Stimulated activated CD8-positive, alpha-beta memory T cell treated with anti-CD3 and anti-CD28 coated beads, Interleukin-4, amount 100 ng/mL, for 1 hour (primary cell): ENCODE results near the gene PRCD.

Experiments used
- DNase-seq, 2 donors: peaks; one replicate each; pipeline ENCODE4 v3.0.0-alpha.2; 2020; ENCODE audit warnings: low read depth in 2 of 2, low spot score in 1 of 2

PRCD gene

GRCh38 chr17:76539631-76540271, at the start of gene PRCD:
Gene PRCD (plus strand): TSS chr17:76540044. CDS start chr17:76540142, 98 bp downstream.
- no peak for DNase-seq

GRCh38 chr17:76490112-76490710, 49.6 kb upstream of the PRCD start:
- no peak for DNase-seq

- DNase-seq = no peak
These were observed 48.3 kb upstream of the PRCD start for GRCh38 chr17:76491271-76492122.

- DNase-seq = no peak
These were observed 47.5 kb upstream of the PRCD start for GRCh38 chr17:76492123-76492988.

- no peak for DNase-seq
These were observed 46.8 kb upstream of the PRCD start for GRCh38 chr17:76492989-76493501.

- no peak for DNase-seq
These were observed 46.2 kb upstream of the PRCD start for GRCh38 chr17:76493505-76494167.

GRCh38 chr17:76495663-76496400, 44.0 kb upstream of the PRCD start:
- no peak for DNase-seq

- DNase-seq = no peak
These were observed 43.4 kb upstream of the PRCD start for GRCh38 chr17:76496464-76496863.

- DNase-seq = no peak
These were observed 42.2 kb upstream of the PRCD start for GRCh38 chr17:76497699-76497978.

GRCh38 chr17:76497979-76498875, 41.6 kb upstream of the PRCD start:
- DNase-seq = no peak

- no peak for DNase-seq
These were observed 41.0 kb upstream of the PRCD start for GRCh38 chr17:76498876-76499251.

- no peak for DNase-seq
These were observed 40.6 kb upstream of the PRCD start for GRCh38 chr17:76499267-76499667.

- DNase-seq = no peak
These were observed 39.6 kb upstream of the PRCD start for GRCh38 chr17:76500074-76500746.

GRCh38 chr17:76500747-76501017, 39.2 kb upstream of the PRCD start:
- no peak for DNase-seq

GRCh38 chr17:76501018-76501826, 38.6 kb upstream of the PRCD start, which contains the start of gene RHBDF2:
Gene RHBDF2 (minus strand): TSS chr17:76501423. CDS start chr17:76481524, 19,899 bp downstream.
- peak; percentile 92 to 95 for DNase-seq

GRCh38 chr17:76501827-76502307, 38.0 kb upstream of the PRCD start:
- no peak for DNase-seq

GRCh38 chr17:76502341-76503211, 37.3 kb upstream of the PRCD start:
- no peak for DNase-seq
